ENCODE data around the gene KHK. TPM values are rescaled to one million over a fixed set of nuclear protein-coding genes. Genes with fewer than 3 reads are reported as not detected.

Gene KHK
- total and polyA plus RNA-seq, 9 of the 15 experiments (the other 6 are each of a cell fraction or from before 2014, with no cell fraction given) = 1.5 to 10.7 (median 5.2) TPM

GRCh38 chr2:27073782-27074181 is 12.8 kb upstream of the KHK start:
- Histone ChIP-seq H4K20me1 (replicated peaks; ENCODE audit: control insufficient read depth, insufficient read depth, low read length) (no peaks in the 10 kb centered on the region), H3K9ac (ENCODE audit: insufficient read depth in 1 of 2, low read depth in 2 of 2, low read length in 2 of 2) (peak overlapping the region; percentile 24 to 80; a peak in 2 of 4 replicates), H3K36me3 (ENCODE audit: control insufficient read depth, insufficient read depth, low read length) (peaks cover 19% of the 10 kb centered on the region; the same call in 2 of the 3 replicates), H3K9me3 (replicated peaks; ENCODE audit: control insufficient read depth, insufficient read depth, low read depth, low read length) (no peaks in the 10 kb centered on the region), H2AFZ (ENCODE audit: low read depth, low read length) (peak overlapping the region; percentile 86), H3K27ac (ENCODE audit: extremely low read depth, low read depth, low read length) (peak overlapping the region; percentile 23; the same call in 1 of the 3 replicates), H3K4me2 (ENCODE audit: insufficient read depth, low read length) (no peak overlapping the region; the same call in 1 of the 2 replicates), H3K4me1 (replicated peaks in 1 of 2; ENCODE audit: control insufficient read depth in 2 of 2, insufficient read depth in 2 of 2, low read length in 2 of 2) (peaks cover 50 to 57% of the 10 kb centered on the region in 2 experiments), H3K4me3 (no peak overlapping the region), H3K27me3 (ENCODE audit: control insufficient read depth in 2 of 2, insufficient read depth in 2 of 2, low read length in 2 of 2) (no peaks in the 10 kb centered on the region), H3K79me2 (ENCODE audit: control insufficient read depth, insufficient read depth, low read length) (peaks cover 27% of the 10 kb centered on the region), H3K9me1 (ENCODE audit: control insufficient read depth, insufficient read depth, low read length) (no peaks in the 10 kb centered on the region)
- FAIRE-seq (peak; percentile 26), DNase-seq (ENCODE audit: extremely low read depth in 1 of 4, low spot score in 3 of 4) (no peak), ATAC-seq (no peak)
- POLR2A ChIA-PET = interaction anchor here (0.9 to 2.9 kb wide), 5 partner anchors 11 to 105 kb away, joined by 3 to 32 read pairs (median 3); partner anchors contain the start of gene KHK
- CTCF ChIA-PET (ENCODE audit: low intra/inter-chr PET ratio) = interaction anchor here (0.6 kb wide), 1 partner anchor 144 kb away, joined by 5 read pairs; no protein-coding TSS in a partner anchor
- in situ Hi-C loops (cut with MboI) = no loop called here
- TF ChIP-seq HMBOX1 (IDR thresholded peaks at IDR 0.05) (peak; percentile 50), ZBTB34 (CRISPR knock-in tag; IDR thresholded peaks at IDR 0.05) (no peak), NFIC (IDR thresholded peaks at IDR 0.05) (peak; percentile 59), ZNF639 (CRISPR knock-in tag; conservative IDR thresholded peaks at IDR 0.05 in 1 of 2, IDR thresholded peaks at IDR 0.05 in 1 of 2) (0 out of 4 replicates have a peak, but pooled peaks of 1 of the 2 experiments have one; percentile 36), ZNF347 (CRISPR knock-in tag; IDR thresholded peaks at IDR 0.05; ENCODE audit: low read depth) (no peak), NKRF (IDR thresholded peaks at IDR 0.05; ENCODE audit: borderline replicate concordance) (no peak), POU5F1 (IDR thresholded peaks at IDR 0.05; ENCODE audit: borderline replicate concordance, low read depth, low read length, partially characterized antibody) (no peak)
- BruUV-seq (replicated peaks) = no TSS peak
- WGBS (ENCODE audit: insufficient coverage, low coverage, missing lambda C conversion rate) = 12% methylated on average over 2 of the region's 2 CpGs
- intact Hi-C loops (cut with micrococcal nuclease) = no loop called here
